PC-3 (cell line): ENCODE measurements around the gene FAM110A.

Experiments used
- EZH2 ChIP-seq: fragments of 300-600 bp; sonication (generic); IDR thresholded peaks from one replicate; pipeline ENCODE4 v1.6.1; 2017; ENCODE audit warnings: antibody characterized with exemption, mild to moderate bottlenecking, low read length; ENCODE audit not compliant: unreplicated experiment
- TF ChIP-seq, protein P1 (sequence below): fragments of 300-600 bp; sonication (generic); conservative IDR thresholded peaks from 2 replicates; pipeline ENCODE4 v1.5.1; 2017; ENCODE audit warnings: antibody characterized with exemption, low read depth, mild to moderate bottlenecking, low read length

DNA sequence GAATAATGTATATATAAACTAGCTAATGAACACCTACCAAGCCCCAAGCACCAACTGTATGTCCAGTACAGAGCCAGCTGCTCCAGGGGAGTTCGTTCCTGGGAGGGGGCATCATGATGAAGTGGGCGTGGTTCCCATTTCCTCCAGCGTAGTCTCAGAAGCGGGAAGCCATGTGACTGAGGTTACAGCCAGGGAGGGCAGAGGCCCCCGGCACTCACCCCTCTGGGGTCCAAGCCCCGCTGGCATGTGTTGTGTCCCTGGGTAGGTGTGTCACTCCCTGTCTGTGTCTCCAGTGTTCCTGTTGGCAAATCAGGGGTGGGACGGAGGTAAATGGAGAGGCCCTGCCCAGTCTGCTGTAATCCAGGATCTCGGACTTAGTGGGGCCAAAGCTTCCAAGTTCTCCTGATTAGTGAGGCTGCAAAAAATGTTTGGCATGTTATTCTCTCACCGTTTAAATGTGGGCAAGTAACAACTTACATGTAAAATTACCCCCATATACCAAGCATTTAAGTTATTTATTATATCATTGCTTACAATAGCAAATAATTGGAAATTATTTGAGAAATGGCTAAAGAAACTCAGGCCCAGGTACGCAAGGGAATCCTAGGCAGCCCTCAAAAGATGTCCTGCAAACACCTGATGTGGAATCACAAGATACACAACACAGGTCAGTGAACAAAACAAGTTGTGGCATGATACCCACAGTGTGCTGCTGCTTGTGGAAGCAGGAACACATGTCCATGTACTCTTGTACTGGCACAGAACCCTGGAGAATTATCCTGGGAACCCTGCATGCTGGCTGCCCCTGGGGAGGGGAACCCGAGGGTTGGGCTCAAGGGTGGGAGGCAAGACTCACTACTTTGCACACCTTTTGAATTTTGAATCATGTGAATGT is 22.2 kb downstream of the FAM110A start:
- TF ChIP-seq, protein P1, sequence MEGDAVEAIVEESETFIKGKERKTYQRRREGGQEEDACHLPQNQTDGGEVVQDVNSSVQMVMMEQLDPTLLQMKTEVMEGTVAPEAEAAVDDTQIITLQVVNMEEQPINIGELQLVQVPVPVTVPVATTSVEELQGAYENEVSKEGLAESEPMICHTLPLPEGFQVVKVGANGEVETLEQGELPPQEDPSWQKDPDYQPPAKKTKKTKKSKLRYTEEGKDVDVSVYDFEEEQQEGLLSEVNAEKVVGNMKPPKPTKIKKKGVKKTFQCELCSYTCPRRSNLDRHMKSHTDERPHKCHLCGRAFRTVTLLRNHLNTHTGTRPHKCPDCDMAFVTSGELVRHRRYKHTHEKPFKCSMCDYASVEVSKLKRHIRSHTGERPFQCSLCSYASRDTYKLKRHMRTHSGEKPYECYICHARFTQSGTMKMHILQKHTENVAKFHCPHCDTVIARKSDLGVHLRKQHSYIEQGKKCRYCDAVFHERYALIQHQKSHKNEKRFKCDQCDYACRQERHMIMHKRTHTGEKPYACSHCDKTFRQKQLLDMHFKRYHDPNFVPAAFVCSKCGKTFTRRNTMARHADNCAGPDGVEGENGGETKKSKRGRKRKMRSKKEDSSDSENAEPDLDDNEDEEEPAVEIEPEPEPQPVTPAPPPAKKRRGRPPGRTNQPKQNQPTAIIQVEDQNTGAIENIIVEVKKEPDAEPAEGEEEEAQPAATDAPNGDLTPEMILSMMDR: no peak
- no peak for TF ChIP-seq EZH2
